LNCAP (cell line): ENCODE measurements around the gene KCNQ5.

Experiments used
- TF ChIP-seq, protein P1 (sequence below): fragments of 450-650 bp; IDR thresholded peaks from 2 replicates; pipeline ENCODE4 v1.5.1; 2017; ENCODE audit warnings: mild to moderate bottlenecking

Gene KCNQ5

DNA sequence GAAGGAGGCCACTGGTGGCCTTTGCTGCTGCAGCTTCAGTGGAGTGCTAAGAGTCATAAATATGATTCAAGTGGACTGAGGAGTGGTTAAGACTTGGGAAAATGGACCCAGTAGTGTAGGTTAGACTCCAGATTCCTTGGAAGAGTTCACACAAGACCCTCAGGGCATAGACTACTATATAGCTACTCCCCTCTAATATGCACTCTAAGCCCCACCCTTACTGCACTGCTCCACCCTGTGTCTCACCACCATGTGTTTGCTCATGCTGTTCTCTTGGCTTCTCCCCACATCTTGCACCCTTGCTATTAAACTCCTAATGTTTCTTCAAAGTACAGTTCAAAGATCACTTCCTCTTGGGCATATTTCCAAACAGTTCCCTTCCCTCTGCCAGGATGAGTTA is 5.7 kb downstream of the KCNQ5 start:
- TF ChIP-seq, protein P1, sequence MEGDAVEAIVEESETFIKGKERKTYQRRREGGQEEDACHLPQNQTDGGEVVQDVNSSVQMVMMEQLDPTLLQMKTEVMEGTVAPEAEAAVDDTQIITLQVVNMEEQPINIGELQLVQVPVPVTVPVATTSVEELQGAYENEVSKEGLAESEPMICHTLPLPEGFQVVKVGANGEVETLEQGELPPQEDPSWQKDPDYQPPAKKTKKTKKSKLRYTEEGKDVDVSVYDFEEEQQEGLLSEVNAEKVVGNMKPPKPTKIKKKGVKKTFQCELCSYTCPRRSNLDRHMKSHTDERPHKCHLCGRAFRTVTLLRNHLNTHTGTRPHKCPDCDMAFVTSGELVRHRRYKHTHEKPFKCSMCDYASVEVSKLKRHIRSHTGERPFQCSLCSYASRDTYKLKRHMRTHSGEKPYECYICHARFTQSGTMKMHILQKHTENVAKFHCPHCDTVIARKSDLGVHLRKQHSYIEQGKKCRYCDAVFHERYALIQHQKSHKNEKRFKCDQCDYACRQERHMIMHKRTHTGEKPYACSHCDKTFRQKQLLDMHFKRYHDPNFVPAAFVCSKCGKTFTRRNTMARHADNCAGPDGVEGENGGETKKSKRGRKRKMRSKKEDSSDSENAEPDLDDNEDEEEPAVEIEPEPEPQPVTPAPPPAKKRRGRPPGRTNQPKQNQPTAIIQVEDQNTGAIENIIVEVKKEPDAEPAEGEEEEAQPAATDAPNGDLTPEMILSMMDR = no peak

DNA sequence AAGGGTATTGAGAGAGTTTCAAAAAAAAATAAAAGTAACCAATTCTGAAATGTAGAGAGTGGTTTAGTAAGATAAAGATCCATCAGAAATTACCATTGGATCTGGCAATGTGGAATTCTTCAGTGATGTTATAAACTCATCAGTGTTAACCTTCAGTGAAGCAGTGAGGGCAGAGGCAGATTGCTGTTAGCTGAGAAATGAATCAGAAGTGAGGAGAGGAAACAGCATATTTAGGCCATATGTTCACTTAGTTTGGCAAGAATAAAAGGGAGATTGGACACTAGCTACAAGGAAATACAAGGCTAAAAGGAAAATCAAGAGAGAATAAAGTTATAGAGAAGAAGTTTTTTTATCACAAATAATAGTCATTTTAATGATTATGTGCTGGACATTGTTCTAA is 9.6 kb downstream of the KCNQ5 start:
- TF ChIP-seq, protein P1 = no peak

DNA sequence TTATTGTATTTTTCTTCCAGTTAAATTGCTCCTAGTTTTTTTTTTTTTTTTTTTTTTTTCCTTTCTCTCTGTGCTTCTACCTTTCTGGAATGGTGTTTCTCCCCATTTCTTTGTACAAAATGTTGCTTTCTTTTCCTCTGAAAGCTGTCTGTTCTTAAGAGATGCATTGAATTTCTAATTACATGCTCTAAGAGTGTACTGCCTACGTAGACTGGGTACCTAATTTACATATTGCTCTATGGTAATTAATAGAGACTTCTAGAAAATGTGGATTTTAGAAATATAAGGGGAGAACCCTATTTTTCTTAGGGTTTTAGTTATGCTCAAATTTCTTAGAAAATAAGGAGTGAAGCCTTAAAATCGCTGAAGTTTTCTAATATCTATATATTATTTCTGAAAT is 13.8 kb downstream of the KCNQ5 start:
- TF ChIP-seq, protein P1 = no peak

DNA sequence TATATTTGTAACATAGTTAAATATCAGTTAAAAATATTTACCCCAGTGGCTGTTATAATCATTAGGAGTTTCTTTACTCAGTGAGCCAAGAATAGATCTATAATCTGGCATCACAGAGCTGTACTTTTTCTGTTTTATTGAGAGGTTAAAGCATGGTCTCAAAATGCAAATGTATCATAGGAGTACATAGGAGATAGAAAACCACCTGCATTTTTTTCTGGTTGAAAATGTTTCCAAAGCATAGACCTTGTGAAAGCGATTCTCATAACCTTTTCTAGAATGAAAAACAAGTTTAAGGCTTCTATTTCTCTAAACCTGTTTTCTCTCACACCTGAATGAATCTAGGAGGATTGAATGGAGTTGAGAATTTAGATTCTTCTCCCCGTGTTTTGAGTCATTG is 14.4 kb downstream of the KCNQ5 start:
- TF ChIP-seq, protein P1 = no peak

DNA sequence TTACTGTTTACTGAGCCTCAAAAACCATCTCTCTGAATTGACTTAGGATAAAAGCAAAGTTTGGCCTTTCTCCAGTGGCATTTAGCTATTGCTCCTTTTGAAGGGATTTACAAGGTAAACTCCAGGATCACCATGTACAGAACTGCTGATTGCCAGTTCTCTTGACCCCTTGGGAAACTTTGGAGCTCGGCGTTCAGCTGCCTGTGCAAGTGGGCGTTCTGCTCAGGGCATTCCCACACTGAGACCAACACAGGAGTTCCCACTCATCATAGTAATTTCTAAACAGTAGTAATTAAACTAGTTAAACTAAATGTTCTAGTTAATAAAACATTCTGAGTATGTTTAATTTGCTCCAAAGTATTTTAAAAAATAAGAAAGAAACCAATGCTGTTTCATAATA is 14.9 kb downstream of the KCNQ5 start:
- TF ChIP-seq, protein P1 = no peak

DNA sequence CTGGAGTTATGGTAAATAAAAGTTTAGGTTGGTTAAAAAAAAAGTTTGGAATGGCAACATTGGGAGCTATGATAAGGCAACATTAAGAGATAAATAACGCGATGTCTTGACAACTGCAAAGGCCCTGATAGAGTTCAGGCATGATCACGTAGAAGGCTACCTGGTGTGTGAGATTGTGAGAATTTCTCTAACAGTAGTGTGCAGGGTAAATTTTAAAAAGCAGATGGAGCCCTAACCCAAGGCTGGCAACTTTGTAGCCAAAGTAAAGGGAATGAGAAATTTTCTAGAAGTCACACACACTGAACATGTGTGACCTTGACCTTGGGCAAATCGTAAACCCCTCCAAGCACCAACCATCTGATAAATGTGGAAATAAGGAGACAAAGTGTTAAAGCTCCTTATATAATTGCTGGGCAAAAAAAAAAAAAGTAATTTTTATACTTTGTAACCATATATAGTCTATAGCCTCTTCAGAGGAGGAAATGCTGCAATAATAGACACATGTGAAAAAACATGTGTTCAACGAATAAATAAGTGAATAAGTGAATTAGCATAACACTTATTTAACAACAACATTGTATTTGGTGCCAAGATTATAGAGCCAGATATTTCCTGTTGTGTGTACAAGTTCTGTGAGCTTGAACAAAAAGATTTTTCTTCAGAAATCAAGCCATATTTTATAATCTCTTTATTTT is 18.2 kb downstream of the KCNQ5 start:
- TF ChIP-seq, protein P1 = no peak

DNA sequence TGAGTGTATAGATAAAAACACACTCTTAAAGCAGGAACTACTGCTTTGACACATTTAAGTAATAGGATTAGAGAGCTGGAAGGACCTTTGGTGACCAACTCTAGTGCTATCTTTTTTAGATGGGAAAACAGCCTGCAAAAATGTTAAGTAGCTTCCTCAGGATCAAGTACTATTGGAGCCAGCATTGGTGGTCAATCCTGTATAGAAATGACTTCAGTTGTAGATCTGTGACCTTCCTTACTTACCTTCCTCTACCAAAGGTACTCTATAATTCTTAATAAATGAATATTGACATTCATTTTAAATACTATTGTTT is 18.7 kb downstream of the KCNQ5 start:
- TF ChIP-seq, protein P1 = no peak

DNA sequence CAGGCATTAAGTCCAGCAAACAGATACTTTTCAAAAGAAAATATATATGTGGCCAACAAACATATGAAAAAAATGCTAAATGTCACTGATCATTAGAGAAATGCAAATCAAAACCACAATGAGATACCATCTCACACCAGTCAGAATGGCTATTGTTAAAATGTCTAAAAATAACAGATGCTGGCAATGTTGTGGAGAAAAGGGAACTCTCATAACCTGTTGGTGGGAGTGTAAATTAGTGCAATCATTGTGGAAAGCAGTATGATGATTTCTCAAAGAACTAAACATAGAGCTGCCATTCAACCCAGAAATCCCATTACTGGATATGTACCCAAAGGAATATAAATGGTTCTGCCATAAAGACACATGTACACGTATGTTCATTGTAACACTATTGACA is 20.6 kb downstream of the KCNQ5 start:
- TF ChIP-seq, protein P1 = no peak
